SW 1271 (cell line): ENCODE measurements around the gene CENPE.

ENCODE experiments used
- DNase-seq, 2 experiments: peaks; one replicate each; lab custom pipeline; 2025; lab: John Stamatoyannopoulos, UW

The CENPE gene

DNA sequence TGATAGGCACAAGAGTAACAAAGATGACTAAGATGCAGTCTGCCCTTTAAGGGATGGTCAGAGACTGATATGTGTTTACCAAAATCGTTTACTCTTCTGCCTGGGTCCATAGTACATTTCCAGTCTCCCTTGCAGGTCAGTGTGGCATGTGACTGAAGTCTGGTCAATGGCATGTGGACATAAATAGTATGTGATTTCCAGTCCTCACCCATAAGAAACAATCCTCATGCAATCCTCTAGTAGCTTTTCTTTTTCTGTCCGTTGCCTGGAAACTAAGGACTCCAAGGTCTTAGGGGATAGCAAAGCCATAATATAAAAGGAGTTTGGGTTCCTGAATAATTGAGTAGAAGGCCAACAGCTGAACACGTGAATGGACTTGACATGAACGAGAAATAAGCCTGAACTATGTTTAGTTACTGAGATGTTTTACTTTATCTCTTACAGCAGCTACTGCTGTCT lies 122.7 kb downstream of the CENPE start:
- DNase-seq, result peak in 1 of 2 experiments; percentile 28

DNA sequence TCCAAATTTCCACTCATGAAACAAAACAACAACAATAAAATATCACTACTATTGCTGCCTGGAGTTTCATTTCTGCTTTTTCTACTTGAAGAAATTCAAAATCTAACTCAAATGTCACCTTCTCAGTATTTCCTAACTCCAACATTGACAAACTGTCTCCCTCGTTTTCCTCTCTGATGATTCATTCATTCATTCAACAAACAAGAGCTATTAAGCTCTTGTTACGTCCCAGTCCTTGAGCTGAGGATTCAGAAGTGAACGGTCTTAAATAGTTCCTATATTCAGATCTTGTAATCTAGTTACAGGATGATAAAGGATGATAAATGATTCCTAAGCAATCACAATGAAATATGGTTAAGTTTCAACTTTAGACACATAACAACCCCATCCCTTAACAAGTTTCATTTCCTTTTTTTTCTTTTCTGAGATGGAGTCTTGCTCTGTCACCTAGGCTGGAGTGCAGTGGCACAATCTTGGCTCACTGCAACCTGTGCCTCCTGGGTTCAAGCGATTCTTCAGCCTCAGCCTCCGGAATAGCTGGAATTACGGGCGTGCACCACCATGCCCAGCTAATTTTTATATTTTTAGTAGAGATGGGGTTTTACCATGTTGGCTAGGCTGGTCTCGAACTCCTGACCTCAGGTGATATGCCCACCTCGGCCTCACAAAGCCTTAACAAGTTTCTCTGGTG lies 123.3 kb downstream of the CENPE start:
- DNase-seq, result no peak

DNA sequence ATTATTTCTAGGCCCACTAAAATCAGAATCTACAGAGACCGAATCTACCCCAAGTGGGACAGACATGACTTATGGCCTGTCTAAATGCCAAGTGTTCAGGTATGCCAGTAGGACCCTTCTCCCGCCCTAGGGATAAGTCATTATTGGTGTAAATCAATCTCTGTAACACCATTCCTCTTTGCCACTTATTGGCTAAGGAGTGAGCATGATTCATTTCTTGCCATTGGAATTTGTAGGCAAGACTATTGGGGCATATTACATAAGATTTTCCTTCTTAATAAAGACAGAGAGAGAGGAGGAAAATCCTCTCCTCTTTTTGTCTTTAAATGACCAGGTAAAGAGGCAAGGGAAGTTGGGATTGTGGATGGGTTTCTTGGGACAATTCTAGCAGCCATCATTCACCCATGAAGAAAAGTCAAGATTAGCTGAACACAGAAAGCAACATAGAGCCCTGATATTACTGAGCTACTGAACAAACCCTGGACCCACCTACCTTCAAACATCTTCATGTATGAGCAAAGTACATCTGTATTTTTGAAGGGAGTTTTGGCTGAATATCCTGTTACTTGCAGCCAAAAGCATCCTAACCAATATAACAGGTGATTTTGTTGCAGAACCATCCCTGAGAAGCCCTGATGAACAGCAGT lies 124.2 kb downstream of the CENPE start:
- DNase-seq, result no peak

DNA sequence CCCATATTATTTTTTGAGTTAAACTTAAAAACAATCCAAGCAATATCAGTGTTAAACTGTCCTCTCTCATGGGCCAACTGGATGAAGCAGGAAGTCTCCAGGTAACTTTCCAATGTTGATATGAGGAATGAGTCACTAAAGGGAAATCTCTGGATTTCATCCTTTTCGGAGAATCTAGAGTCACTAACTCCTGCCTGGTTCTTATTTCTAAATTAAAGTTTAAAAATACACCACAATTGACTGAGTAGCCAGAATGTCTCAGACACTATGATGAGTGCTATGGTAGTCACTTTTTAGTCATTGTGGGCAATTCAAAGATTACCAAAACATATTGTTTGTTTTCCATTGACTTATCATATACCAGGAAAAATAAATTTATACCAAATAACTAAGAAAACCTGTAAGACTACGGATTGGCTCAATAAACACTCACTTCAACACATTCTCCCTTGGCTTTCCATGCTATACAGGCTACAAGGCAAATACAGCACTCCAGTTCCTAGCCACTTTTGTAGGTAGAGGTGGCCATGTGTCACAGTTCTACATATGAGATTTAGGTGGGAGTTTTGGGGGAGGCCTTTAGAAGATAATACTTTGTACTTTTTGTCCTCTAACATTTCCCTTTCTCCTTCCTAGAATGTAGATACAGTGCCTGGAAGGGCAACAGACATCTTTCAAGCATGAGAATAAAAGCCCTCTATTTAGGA lies 130.1 kb downstream of the CENPE start:
- DNase-seq, result no peak

DNA sequence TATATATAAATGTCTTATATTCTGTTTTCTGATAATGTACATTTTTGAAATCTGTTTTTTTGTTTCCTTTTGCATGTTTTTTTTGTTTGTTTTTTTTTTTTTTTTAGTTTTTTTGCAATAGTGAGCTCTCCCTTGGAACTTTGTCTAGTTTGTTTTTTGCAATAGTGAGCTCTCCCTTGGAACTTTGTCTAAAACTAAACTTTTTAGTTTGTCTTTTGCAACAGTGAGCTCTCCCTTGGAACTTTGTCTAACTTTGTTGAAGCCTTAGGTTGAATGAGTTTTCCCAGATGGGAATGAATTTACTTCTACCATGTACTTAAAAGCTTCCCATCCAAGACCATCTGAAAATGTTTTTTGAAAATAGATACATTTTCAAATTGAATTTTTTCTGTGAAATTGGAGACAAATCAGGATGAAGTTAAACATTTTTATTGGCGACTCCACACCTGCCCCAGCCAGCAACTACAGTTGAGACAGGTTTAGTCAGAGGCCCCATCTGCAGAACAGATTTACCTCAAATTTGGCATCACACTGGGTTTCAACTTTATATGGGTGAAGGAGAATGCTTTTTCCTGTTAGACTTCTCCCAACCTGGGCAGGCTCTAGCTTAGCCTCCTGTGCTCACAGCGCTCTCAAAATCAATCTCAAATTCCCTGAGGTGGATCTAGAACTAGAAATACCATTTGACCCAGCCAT lies 137.5 kb downstream of the CENPE start:
- DNase-seq, result no peak
